ENCODE measurements around the gene ATP9B. TPM values are rescaled to one million over a fixed set of nuclear protein-coding genes. Genes with fewer than 3 reads are reported as not detected.

The ATP9B gene
- total RNA-seq, 1 donor from 2014 or later, result 22.7 TPM

DNA sequence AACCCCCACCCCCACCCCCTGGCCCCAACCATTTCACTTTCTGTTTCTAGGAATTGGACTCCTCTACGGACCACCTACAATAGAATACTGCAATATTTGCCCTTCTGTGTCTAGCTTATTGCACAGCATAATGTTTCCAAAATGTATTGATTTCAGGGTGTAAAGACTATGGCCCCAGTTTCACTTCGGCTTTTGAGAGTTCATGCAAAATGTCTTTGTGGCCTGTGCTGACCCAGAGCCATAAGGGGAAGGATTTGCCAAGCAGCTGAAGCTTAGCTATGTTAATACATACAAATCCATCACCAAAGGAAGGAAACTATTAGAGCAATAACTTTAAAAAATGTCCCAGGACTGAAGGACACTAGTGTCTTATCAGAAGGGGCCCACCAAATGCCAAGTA, 11.2 kb upstream of the ATP9B start:
- DNase-seq (ENCODE audit: low read depth), result no peak
- TF ChIP-seq, protein P1, sequence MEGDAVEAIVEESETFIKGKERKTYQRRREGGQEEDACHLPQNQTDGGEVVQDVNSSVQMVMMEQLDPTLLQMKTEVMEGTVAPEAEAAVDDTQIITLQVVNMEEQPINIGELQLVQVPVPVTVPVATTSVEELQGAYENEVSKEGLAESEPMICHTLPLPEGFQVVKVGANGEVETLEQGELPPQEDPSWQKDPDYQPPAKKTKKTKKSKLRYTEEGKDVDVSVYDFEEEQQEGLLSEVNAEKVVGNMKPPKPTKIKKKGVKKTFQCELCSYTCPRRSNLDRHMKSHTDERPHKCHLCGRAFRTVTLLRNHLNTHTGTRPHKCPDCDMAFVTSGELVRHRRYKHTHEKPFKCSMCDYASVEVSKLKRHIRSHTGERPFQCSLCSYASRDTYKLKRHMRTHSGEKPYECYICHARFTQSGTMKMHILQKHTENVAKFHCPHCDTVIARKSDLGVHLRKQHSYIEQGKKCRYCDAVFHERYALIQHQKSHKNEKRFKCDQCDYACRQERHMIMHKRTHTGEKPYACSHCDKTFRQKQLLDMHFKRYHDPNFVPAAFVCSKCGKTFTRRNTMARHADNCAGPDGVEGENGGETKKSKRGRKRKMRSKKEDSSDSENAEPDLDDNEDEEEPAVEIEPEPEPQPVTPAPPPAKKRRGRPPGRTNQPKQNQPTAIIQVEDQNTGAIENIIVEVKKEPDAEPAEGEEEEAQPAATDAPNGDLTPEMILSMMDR (conservative IDR thresholded peaks at IDR 0.05; ENCODE audit: low read depth, low read length), result no peak
- H3K4me3 ChIP-seq (ENCODE audit: low read depth, low read length), result no peak overlapping the region

DNA sequence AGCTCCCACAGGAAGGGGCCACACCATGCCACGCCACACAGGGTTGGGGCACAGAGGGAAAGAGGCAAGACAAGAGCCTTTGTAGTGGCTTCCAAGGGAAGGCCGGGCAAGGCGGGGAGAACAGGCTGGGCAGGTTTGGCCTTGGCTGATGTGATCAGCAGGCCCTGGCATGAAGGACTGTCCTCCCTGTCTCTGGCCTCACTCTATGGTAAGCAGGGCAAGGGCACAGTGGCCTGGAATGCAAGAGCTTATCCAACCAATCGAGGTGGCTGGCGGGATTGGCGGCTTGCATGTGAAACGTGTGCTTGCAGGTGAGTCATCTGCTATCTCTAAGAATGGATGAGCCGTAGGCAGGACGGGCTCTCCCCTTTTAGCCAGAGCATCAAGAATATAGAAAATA, 6.4 kb upstream of the ATP9B start:
- no peak for DNase-seq (ENCODE audit: low read depth)
- no peak overlapping the region for H3K4me3 ChIP-seq (ENCODE audit: low read depth, low read length)
- TF ChIP-seq, protein P1 (conservative IDR thresholded peaks at IDR 0.05; ENCODE audit: low read depth, low read length), result no peak

DNA sequence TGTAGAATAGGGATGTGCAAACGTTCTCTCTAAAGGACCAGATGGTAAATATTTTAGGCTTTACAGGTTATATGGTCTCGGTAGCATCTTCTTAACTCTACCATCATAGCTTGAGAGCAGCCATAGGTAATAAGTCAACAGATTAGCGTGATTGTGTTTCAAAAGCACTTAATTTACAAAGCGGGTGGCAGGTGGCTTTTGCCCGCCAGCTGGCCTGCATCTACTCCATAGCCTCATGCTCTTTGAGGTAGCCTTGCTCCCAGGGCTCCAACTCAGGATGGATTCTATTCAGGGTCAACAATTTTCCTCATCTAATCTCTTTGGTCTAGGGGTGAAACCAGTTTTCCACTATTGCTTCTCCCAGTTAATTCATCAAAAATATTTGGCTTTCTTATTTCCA, 5.0 kb upstream of the ATP9B start:
- TF ChIP-seq, protein P1 (conservative IDR thresholded peaks at IDR 0.05; ENCODE audit: low read depth, low read length), result no peak
- no peak for DNase-seq (ENCODE audit: low read depth)
- no peak overlapping the region for H3K4me3 ChIP-seq (ENCODE audit: low read depth, low read length)

DNA sequence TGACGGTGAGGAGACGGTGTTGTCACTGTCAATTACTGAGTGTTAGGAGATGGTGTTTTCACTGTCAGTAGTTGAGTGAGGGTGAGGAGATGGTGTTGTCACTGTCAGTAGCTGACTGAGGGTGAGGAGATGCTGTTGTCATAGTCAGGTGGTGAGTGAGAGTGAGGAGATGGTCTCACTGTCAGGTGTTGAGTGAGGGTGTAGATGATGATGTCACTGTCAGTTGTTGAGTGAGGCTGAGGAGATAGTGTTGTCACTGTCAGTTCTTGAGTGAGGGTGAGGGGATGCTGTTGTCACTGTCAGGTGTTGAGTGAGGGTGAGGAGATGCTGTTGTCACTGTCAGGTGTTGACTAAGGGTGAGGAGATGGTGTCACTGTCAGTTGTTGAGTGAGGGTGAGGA, 3.4 kb upstream of the ATP9B start:
- H3K4me3 ChIP-seq (ENCODE audit: low read depth, low read length), result no peak overlapping the region
- TF ChIP-seq, protein P1 (conservative IDR thresholded peaks at IDR 0.05; ENCODE audit: low read depth, low read length), result no peak
- no peak for DNase-seq (ENCODE audit: low read depth)

DNA sequence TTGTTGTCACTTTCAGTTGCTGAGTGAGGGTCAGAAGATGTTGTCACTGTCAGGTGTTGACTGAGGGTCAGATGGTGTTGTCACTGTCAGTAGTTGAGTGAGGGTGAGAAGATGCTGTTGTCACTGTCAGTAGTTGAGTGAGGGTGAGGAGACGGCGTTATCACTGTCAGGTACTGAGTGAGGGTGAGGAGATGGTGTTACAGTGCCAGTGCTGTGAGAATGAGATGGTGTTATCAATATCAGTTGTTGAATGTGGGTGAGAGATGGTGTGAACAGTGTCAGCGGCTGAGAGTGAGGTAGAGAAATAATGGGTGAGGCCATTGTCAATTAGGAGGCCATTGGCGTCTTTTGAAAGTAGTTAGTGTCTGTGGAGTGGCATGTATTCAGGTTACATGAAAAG, 1.6 kb upstream of the ATP9B start:
- DNase-seq (ENCODE audit: low read depth), result no peak

DNA sequence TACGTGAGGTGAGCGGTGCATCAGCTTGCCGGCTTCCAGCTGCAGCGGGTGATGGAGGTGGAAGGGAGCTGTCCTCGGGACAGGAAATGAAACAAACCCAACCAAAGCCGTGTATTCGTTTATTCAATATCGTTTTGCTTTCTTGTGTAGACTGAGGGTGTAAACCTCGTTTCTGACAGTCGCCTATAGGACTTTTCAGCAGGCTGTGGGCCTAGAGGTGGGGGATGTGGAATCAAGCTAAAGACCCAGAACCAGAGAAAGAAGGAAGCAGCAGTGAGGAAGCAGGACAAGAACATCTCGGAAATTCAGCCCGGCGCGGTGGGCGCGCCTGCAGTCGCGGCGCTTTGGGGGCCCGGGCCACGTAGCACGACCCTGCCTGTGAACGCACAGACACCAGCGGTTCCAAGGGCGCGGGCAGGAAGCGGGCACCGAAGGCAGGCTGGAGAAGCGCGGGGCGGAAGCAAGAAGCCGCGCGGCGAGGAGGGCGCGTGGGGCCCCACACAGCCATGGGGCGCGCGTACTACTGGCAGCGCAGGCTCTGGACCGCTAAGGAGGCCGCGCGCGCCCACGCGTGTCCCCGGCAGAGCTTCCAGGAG, 755 bp upstream of the ATP9B start:
- no peak for DNase-seq (ENCODE audit: low read depth)
- TF ChIP-seq, protein P1 (conservative IDR thresholded peaks at IDR 0.05; ENCODE audit: low read depth, low read length), result no peak
- H3K4me3 ChIP-seq (ENCODE audit: low read depth, low read length), result peak overlapping the region; percentile 66

More for the DNA sequence above, 1.6 kb upstream of the ATP9B start:
- no peak overlapping the region for H3K4me3 ChIP-seq (ENCODE audit: low read depth, low read length)
- TF ChIP-seq, protein P1 (conservative IDR thresholded peaks at IDR 0.05; ENCODE audit: low read depth, low read length), result no peak

DNA sequence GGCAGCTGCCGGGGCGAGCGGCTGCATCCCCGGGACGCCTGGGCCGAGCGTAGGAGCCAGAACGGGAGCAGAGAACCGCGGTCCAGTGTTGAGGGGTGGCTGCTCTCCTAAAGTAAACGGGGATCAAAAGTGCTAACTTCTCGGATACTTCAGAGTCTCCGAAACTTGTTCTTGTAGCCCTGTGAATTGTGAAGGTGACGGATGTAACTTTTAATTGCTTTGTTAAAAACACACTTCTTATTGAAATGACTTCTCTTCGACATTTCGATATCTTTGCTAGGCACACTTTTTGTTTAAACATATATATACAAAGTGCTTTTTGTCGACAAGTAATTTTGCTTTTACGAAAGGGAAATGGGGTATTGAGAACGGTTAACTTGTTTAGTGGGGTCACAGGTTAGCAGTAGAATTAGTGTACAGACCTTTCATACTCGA, 540 bp downstream of the ATP9B start:
- TF ChIP-seq, protein P1 (conservative IDR thresholded peaks at IDR 0.05; ENCODE audit: low read depth, low read length), result no peak
- DNase-seq (ENCODE audit: low read depth), result peak; percentile 4

More for the DNA sequence above, 540 bp downstream of the ATP9B start:
- H3K4me3 ChIP-seq (ENCODE audit: low read depth, low read length), result peak overlapping the region; percentile 66
